Endothelial cell of umbilical vein (primary cell): ENCODE data around the gene KCNH6. TPM values are rescaled to one million over a fixed set of nuclear protein-coding genes. Genes with fewer than 3 reads are reported as not detected.

Experiments used
- BruUV-seq: library from RNA; stranded (reverse); fragments of 400-500 nt; replicated peaks from 2 replicates; lab custom pipeline; 2021; lab: Mats Ljungman, UMichigan
- CTCF ChIA-PET: fragments of 300-600, 350-600 bp; sonication (Branson Sonifier 250); formaldehyde crosslinking; loops from one replicate; lab custom pipeline; 2021; ENCODE audit warnings: antibody characterized with exemption, inconsistent platforms; lab: Charles Lee
- POLR2A ChIA-PET: fragments of 300-600, 350-600 bp; sonication (Branson Sonifier 250); formaldehyde crosslinking; loops from one replicate; lab custom pipeline; 2021; ENCODE audit warnings: antibody characterized with exemption, inconsistent platforms; lab: Charles Lee
- DNase-seq: peaks from one replicate; pipeline ENCODE4 v3.0.0-alpha.2; 2011; ENCODE audit warnings: low read depth, low spot score
- FAIRE-seq: peaks from 2 replicates; lab custom pipeline; 2011; peaks lifted over from hg19 to GRCh38; lab: Jason Lieb, UNC
- H2AFZ ChIP-seq: 2 replicates; pipeline ENCODE4 v1.6.0; 2012; ENCODE audit warnings: low read depth, low read length, control low read depth, inconsistent platforms
- H3K27ac ChIP-seq: 2 replicates; pipeline ENCODE4 v1.5.1; 2011; ENCODE audit warnings: low read depth, mild to moderate bottlenecking, control low read depth, low read length, moderate library complexity; ENCODE audit not compliant: insufficient read depth
- H3K27me3 ChIP-seq, 2 experiments: 2 replicates each; pipeline versions ENCODE4 v1.6.0 to v1.6.1; 2011; ENCODE audit warnings: low read length in 2 of 2, mixed read lengths in 1 of 2; ENCODE audit not compliant: control insufficient read depth in 2 of 2, insufficient read depth in 2 of 2
- H3K36me3 ChIP-seq, 2 experiments: 2 replicates in 1 of 2; 3 replicates in 1 of 2; pipeline ENCODE4 v1.5.1; 2011; ENCODE audit warnings: low read length in 2 of 2, mild to moderate bottlenecking in 1 of 2, moderate library complexity in 1 of 2; ENCODE audit not compliant: control insufficient read depth in 2 of 2, insufficient read depth in 2 of 2; ENCODE audit errors: extremely low read depth in 1 of 2
- H3K4me1 ChIP-seq: 3 replicates; pipeline ENCODE4 v1.5.1; 2011; ENCODE audit warnings: mild to moderate bottlenecking, low read length; ENCODE audit not compliant: control insufficient read depth, insufficient read depth; ENCODE audit errors: extremely low read depth
- H3K4me2 ChIP-seq: 2 replicates; pipeline ENCODE4 v1.6.1; 2011; ENCODE audit warnings: low read length, control low read depth, mixed read lengths; ENCODE audit not compliant: insufficient read depth
- H3K4me3 ChIP-seq, 3 experiments: fragments of 200-600 bp in 1 of 3; sonication (generic), shearing (Covaris generic) in 1 of 3; replicated peaks in 1 of 3; 2 replicates each; pipeline ENCODE4 v1.5.1; 2011 to 2016; ENCODE audit warnings: control low read depth in 3 of 3, low read length in 3 of 3, mild to moderate bottlenecking in 2 of 3, inconsistent platforms in 1 of 3, low read depth in 1 of 3, moderate library complexity in 1 of 3; ENCODE audit not compliant: insufficient read depth in 1 of 3
- H3K79me2 ChIP-seq: 2 replicates; pipeline ENCODE4 v1.6.0; 2012; ENCODE audit warnings: low read length, inconsistent platforms; ENCODE audit not compliant: control insufficient read depth, insufficient read depth
- H3K9ac ChIP-seq: replicated peaks from 2 replicates; pipeline ENCODE3; 2011; ENCODE audit warnings: low read length, control low read depth; ENCODE audit not compliant: insufficient read depth; ENCODE audit errors: extremely low read depth
- H3K9me1 ChIP-seq: replicated peaks from 3 replicates; pipeline ENCODE4 v1.6.0; 2011; ENCODE audit warnings: mild to moderate bottlenecking, low read length; ENCODE audit not compliant: control insufficient read depth, insufficient read depth; ENCODE audit errors: extremely low read depth
- H3K9me3 ChIP-seq: replicated peaks from 2 replicates; pipeline ENCODE4 v1.5.1; 2012; ENCODE audit warnings: low read length, inconsistent platforms; ENCODE audit not compliant: control insufficient read depth, insufficient read depth
- H4K20me1 ChIP-seq: replicated peaks from 2 replicates; pipeline ENCODE3; 2011; ENCODE audit warnings: mild to moderate bottlenecking, low read length; ENCODE audit not compliant: control insufficient read depth, insufficient read depth; ENCODE audit errors: extremely low read depth
- EZH2 ChIP-seq: IDR thresholded peaks from 2 replicates; pipeline ENCODE4 v1.6.1; 2012; ENCODE audit warnings: borderline replicate concordance, low read depth, mild to moderate bottlenecking, moderate library complexity, low read length, inconsistent platforms; ENCODE audit not compliant: severe bottlenecking
- FOS ChIP-seq: IDR thresholded peaks from 2 replicates; pipeline ENCODE4 v1.6.1; 2011; ENCODE audit warnings: mild to moderate bottlenecking, low read length, moderate library complexity, borderline replicate concordance; ENCODE audit not compliant: insufficient read depth
- GATA2 ChIP-seq: IDR thresholded peaks from 2 replicates; pipeline ENCODE4 v1.7.0; 2011; ENCODE audit warnings: low read depth, mild to moderate bottlenecking, moderate library complexity, mixed read lengths, low read length; ENCODE audit not compliant: insufficient read length, insufficient read depth
- JUN ChIP-seq: IDR thresholded peaks from 2 replicates; pipeline ENCODE4 v1.6.1; 2011; ENCODE audit warnings: borderline replicate concordance, low read depth; ENCODE audit not compliant: insufficient read length, insufficient read depth
- MAX ChIP-seq: IDR thresholded peaks from 2 replicates; pipeline ENCODE4 v1.6.1; 2011; ENCODE audit not compliant: insufficient read depth, insufficient read length
- MYC ChIP-seq: IDR thresholded peaks from one replicate; pipeline ENCODE4 v1.6.1; 2011; ENCODE audit warnings: mild to moderate bottlenecking, low read depth, low read length
- POLR2A ChIP-seq: IDR thresholded peaks from 2 replicates; pipeline ENCODE4 v1.6.1; 2012; ENCODE audit warnings: low read depth, mild to moderate bottlenecking, control low read depth, low read length
- POLR2AphosphoS5 ChIP-seq: IDR thresholded peaks from 2 replicates; pipeline ENCODE4 v1.6.1; 2012; ENCODE audit warnings: low read depth, mild to moderate bottlenecking, control low read depth, low read length, moderate library complexity; ENCODE audit not compliant: insufficient read depth
- dilution Hi-C: fragments of 300-500 bp; cut with MboI; formaldehyde crosslinking; loops from one replicate; pipeline ENCODE4 v1.15.0; 2019; ENCODE audit warnings: low sequenced_read_pairs; ENCODE audit not compliant: extremely low pct_ligation_motif_present
- intact Hi-C: fragments of 100-400 bp; cut with micrococcal nuclease; formaldehyde crosslinking; loops from one replicate; pipeline ENCODE4 v1.10.0; 2022
- polyA plus RNA-seq, 4 experiments: library from polyadenylated mRNA; depleted of rRNA in 3 of 4; stranded (reverse) in 3 of 4; unstranded in 1 of 4; fragments of >200 nt; gene quantifications; 2 replicates each; pipeline versions ENCODE4 v1.2.1 to v1.2.3, GENCODE V29; 2011 to 2012; ENCODE audit warnings: missing spikeins in 1 of 4
- total RNA-seq: library from RNA; stranded (reverse); gene quantifications from 2 replicates; pipeline ENCODE4 v1.2.3, GENCODE V29; 2021
- TF ChIP-seq, protein P1 (sequence below), 2 donors: IDR thresholded peaks; 1 replicate in 1 of 2; 2 replicates in 1 of 2; pipeline ENCODE4 v1.5.1; 2011; ENCODE audit warnings: low read length in 2 of 2, mild to moderate bottlenecking in 2 of 2, moderate library complexity in 2 of 2, control low read depth in 1 of 2, inconsistent platforms in 1 of 2, low read depth in 1 of 2; ENCODE audit not compliant: insufficient read depth in 1 of 2; ENCODE audit errors: extremely low read depth in 1 of 2

Gene KCNH6
- total and polyA plus RNA-seq, 2 donors (not counting 3 experiments of a cell fraction or from before 2014, with no cell fraction given), result 0.07 TPM; not detected in 1

- no peaks in the 10 kb centered on the region for H4K20me1 ChIP-seq
- dilution Hi-C loops, result no loop called here
- ChIA-PET POLR2A (no interaction called here), CTCF (interaction anchor here (0.8 to 3.5 kb wide), 5 partner anchors 41 to 125 kb away, joined by 3 to 29 read pairs (median 3); no protein-coding TSS in a partner anchor)
- DNase-seq, result no peak
- H3K27ac ChIP-seq, result no peak overlapping the region
- H3K4me2 ChIP-seq, result no peak overlapping the region
- no peaks in the 10 kb centered on the region for H3K4me1 ChIP-seq
- no peak overlapping the region for H2AFZ ChIP-seq
- no peaks in the 10 kb centered on the region for H3K9me3 ChIP-seq
- H3K79me2 ChIP-seq, result no peaks in the 10 kb centered on the region
- no peaks in the 10 kb centered on the region for H3K27me3 ChIP-seq
- no peak overlapping the region for H3K4me3 ChIP-seq
- H3K36me3 ChIP-seq, result peaks cover 0 to 62% of the 10 kb centered on the region in 2 experiments
- FAIRE-seq, result no peak
- no peak overlapping the region for H3K9ac ChIP-seq
- TF ChIP-seq MYC (no peak), FOS (no peak), EZH2 (no peak), JUN (no peak), MAX (no peak), POLR2A (no peak), GATA2 (no peak), POLR2AphosphoS5 (no peak)
- TF ChIP-seq, protein P1, sequence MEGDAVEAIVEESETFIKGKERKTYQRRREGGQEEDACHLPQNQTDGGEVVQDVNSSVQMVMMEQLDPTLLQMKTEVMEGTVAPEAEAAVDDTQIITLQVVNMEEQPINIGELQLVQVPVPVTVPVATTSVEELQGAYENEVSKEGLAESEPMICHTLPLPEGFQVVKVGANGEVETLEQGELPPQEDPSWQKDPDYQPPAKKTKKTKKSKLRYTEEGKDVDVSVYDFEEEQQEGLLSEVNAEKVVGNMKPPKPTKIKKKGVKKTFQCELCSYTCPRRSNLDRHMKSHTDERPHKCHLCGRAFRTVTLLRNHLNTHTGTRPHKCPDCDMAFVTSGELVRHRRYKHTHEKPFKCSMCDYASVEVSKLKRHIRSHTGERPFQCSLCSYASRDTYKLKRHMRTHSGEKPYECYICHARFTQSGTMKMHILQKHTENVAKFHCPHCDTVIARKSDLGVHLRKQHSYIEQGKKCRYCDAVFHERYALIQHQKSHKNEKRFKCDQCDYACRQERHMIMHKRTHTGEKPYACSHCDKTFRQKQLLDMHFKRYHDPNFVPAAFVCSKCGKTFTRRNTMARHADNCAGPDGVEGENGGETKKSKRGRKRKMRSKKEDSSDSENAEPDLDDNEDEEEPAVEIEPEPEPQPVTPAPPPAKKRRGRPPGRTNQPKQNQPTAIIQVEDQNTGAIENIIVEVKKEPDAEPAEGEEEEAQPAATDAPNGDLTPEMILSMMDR (IDR thresholded peaks at IDR 0.05; ENCODE audit: extremely low read depth in 1 of 2, insufficient read depth in 1 of 2, low read depth in 1 of 2, low read length in 2 of 2), result no peak
- H3K9me1 ChIP-seq, result no peaks in the 10 kb centered on the region
- intact Hi-C loops, result no loop called here
- BruUV-seq, result no TSS peak
Observed at GRCh38 chr17:63486317-63487013, 36.7 kb upstream of the KCNH6 start.
